ENCODE data around the gene ZNF584. TPM values are rescaled to one million over a fixed set of nuclear protein-coding genes. Genes with fewer than 3 reads are reported as not detected.

The ZNF584 gene
- total RNA-seq, 1 experiment from 2014 or later = 25.3 TPM

GRCh38 chr19:58381460-58382212, 26.8 kb upstream of the ZNF584 start:
- Histone ChIP-seq H3K9me3 (no peaks in the 10 kb centered on the region), H3K36me3 (peaks cover 3% of the 10 kb centered on the region; the same call in 1 of the 2 replicates), H3K4me3 (peak overlapping the region; percentile 93), H3K27me3 (no peaks in the 10 kb centered on the region)
- no peak for DNase-seq

GRCh38 chr19:58382997-58383603, 25.3 kb upstream of the ZNF584 start:
- no peak overlapping the region for H3K4me3 ChIP-seq
- DNase-seq = no peak

DNA sequence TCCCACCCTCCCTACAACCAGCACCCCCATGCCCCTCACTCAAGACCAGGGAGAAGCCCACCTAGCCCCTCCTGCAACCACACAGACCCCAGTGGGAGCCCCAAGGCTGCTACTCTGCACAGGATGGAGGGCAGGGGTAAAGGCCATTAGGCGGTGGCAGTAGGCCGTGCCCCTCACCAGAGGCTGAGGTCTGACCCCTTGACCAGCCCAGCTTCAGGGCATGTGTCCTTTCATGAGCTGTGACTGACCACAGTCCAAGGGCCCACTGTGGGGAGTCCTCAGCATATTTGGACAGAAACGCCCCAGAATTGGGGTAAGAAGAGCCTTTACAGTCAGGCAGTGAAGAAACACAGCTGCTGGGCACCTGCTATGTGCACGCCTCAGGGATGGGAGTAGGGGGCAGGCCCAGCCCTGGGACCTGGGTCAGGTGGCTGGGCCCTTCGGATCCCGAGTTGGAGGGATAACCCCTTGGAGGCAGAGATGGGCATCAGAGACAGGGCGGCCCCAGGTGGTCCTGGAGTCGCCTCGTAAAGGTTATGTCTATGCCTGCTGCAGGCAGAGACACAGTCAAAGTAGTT, 23.0 kb upstream of the ZNF584 start:
- no peaks in the 10 kb centered on the region for H3K27me3 ChIP-seq
- no peak for DNase-seq
- H3K9me3 ChIP-seq = no peaks in the 10 kb centered on the region
- H3K36me3 ChIP-seq = peaks cover 34% of the 10 kb centered on the region
- H3K4me3 ChIP-seq = peak overlapping the region; percentile 97

More at GRCh38 chr19:58382997-58383603, 25.3 kb upstream of the ZNF584 start:
- Histone ChIP-seq H3K36me3 (peaks cover 12% of the 10 kb centered on the region), H3K27me3 (no peaks in the 10 kb centered on the region), H3K9me3 (no peaks in the 10 kb centered on the region)

DNA sequence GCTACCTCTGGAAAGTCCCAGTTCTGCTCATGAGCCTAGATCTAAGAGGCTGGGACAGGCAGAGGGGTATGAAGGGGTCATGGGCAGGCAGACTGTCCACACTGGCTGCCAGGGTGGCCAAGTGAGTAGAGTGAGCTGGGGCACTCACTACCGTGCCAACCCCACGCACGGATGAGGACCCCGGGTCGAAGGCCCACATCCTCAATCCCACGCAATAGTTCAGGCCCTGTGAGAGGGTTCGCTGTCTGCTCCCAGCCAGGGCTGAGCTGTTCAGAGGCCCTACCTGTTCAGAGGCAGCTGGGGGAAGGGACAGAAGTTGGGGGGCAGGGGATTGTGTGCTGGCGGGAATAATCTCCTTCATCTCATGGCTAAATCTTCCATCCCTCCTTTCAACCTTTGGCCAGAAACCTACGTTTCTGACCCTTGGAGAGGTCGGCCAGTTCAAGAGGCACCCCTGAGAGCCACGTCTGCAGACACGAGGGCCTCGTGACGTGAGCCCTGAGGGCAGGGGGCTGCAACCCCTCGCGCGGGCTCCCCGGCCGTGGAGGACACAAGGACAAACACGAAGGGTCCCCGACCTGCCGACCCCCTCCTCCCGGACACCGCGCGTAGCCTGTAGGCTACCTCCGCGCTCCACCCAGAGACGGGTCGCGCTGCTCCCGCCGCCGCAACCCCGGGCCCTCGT, 22.4 kb upstream of the ZNF584 start:
- Histone ChIP-seq H3K27me3 (no peaks in the 10 kb centered on the region), H3K4me3 (peak overlapping the region; percentile 97), H3K9me3 (no peaks in the 10 kb centered on the region), H3K36me3 (peaks cover 40% of the 10 kb centered on the region)
- DNase-seq = no peak

- Histone ChIP-seq H3K4me3 (peak within 1 kb of the TSS; percentile 97), H3K36me3 (peaks cover 48% of the 10 kb centered on the region), H3K27me3 (no peaks in the 10 kb centered on the region), H3K9me3 (no peaks in the 10 kb centered on the region)
- peak; percentile 98 for DNase-seq
Observed at GRCh38 chr19:58386576-58387337, 21.7 kb upstream of the ZNF584 start, which contains the start of gene RPS5. Gene RPS5 (plus strand): TSS chr19:58387269. CDS start chr19:58388138, 869 bp downstream.

DNA sequence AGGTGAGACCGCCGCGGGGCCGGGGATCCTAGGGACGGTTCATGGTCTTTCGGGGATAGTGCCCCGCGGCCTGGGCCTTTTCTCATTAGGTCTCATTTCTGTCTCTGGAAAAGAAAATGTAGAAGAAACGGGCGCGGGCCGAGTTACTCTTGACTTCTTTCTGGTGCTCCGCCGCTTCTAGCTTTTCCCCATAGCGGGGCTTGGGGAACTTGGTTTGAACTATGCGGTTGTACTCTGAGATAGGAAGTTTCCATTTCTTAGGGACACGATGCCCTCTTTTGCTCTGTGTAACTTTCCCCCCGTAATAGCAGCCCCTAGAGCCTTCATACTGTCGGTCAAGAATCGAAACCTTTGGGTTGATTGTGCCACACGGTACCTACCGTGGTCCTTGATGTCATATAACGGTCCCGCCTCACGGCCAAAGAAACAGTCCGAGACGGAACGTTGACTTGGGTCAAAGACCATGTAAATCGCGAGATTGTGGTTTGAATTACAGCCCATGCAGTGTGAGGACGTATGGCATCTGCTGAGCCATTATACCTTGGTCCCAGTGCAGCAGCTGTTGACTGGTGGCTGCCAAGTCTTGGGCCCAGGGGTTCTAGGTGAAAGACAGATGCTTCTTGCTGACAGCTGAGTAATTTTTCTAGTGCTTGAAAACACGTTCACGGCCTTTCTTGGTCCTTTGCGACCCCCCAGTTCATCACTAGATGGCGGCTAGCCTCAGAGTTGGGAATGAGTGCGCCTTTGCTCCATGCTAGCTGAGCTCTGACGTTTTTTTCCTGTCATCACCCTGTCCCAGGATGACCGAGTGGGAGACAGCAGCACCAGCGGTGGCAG, 20.9 kb upstream of the ZNF584 start:
- DNase-seq = no peak
- Histone ChIP-seq H3K36me3 (peaks cover 56% of the 10 kb centered on the region), H3K27me3 (no peaks in the 10 kb centered on the region), H3K4me3 (peak overlapping the region; percentile 97), H3K9me3 (no peaks in the 10 kb centered on the region)

DNA sequence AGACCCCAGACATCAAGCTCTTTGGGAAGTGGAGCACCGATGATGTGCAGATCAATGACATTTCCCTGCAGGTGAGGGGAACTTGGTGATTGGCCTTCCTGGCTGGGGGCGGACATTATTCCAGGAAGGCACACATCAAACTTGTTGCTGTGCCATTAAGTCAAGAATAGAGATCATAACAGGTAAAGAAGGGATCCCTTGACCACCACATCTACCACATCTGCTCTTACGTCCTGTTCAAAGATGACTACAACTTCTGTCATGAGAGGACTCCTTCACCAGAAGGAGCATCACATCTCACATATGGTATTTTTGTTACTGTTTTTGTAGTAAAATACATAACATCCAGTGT, 20.3 kb upstream of the ZNF584 start:
- no peak for DNase-seq
- Histone ChIP-seq H3K4me3 (peak overlapping the region; percentile 97), H3K9me3 (no peaks in the 10 kb centered on the region), H3K36me3 (peaks cover 59% of the 10 kb centered on the region), H3K27me3 (no peaks in the 10 kb centered on the region)

- no peak for DNase-seq
- peaks cover 78% of the 10 kb centered on the region for H3K36me3 ChIP-seq
- H3K27me3 ChIP-seq = no peaks in the 10 kb centered on the region
- H3K9me3 ChIP-seq = no peaks in the 10 kb centered on the region
- no peak overlapping the region for H3K4me3 ChIP-seq
Observed at GRCh38 chr19:58392945-58393724, 15.3 kb upstream of the ZNF584 start.

GRCh38 chr19:58393725-58394033, 14.8 kb upstream of the ZNF584 start:
- no peaks in the 10 kb centered on the region for H3K9me3 ChIP-seq
- no peak for DNase-seq
- H3K4me3 ChIP-seq = no peak overlapping the region
- peaks cover 74% of the 10 kb centered on the region for H3K36me3 ChIP-seq
- no peaks in the 10 kb centered on the region for H3K27me3 ChIP-seq

- peaks cover 63% of the 10 kb centered on the region for H3K36me3 ChIP-seq
- no peak for DNase-seq
- no peak overlapping the region for H3K4me3 ChIP-seq
- no peaks in the 10 kb centered on the region for H3K27me3 ChIP-seq
- no peaks in the 10 kb centered on the region for H3K9me3 ChIP-seq
Observed at GRCh38 chr19:58394821-58395219, 13.6 kb upstream of the ZNF584 start.

DNA sequence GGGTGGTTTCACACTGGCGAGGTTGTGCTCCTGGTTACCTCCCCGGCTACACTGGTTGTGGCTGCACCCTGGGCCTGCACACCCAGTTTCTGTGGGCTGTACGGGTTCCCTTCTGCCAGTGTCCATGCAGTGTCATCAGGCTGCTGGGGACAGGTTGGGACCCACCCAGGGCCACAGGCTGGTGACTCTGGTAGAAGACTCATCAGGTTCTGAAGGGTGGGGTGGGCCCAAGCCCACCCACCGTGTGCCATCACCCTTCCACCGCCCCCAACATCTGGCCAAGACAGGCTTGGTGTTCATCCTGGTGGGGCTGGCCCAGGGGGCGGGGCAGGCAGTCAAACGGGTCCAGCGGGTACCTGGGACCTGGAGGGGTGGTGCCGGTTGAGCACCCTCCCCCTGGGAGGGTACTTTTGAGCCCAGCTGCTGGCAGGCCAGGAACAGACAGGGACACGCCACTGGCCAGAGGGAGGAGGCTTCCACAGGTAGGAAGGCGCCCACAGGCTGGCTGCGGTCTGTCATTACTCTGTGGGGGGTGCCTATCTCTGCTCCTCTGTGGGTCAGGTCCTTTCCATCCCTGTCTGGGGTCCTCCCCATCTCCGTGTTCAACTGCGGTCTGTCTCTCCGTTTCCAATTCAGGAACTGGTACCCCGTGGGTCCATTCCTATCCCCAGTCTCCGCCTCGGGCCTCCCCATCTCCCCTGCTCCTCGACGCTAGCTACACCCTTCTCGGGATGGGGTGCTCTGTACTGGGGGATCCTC, 13.1 kb upstream of the ZNF584 start, which contains the start of gene RNF225:
RNF225 (plus strand) TSS at position 437 of the 759 bp plus-strand sequence. CDS start 434 bp downstream, outside the sequence.
- peaks cover 57% of the 10 kb centered on the region for H3K36me3 ChIP-seq
- DNase-seq = no peak
- no peaks in the 10 kb centered on the region for H3K9me3 ChIP-seq
- H3K27me3 ChIP-seq = no peaks in the 10 kb centered on the region
- H3K4me3 ChIP-seq = no peak within 1 kb of the TSS

DNA sequence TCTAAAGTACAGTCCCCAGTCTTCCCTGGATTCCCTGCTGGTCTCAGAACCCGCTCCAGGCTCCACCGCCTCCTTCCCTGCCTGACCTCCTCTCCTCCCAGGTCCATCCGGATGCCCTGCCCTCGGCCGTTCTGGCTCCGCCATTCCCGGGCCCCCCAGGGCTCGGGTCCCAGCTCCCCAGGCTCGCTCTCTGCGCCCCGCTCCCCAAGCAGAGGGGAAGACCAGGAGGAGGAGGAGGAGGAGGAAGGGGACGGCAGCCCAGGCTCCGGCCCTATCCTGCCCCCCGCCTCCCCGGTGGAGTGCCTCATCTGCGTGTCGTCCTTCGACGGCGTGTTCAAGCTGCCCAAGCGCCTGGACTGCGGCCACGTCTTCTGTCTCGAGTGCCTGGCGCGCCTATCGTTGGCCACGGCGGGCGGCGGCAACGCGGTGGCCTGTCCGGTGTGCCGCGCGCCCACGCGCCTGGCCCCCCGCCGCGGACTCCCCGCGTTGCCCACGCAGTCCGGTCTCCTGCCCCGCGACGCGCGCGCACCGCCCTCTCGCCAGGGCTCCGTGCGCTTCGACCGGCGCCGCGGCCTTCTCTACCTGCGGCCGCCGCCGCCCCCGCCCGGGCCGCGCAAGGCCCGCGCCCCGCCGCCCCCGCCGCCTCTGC, 12.3 kb upstream of the ZNF584 start:
- no peak overlapping the region for H3K4me3 ChIP-seq
- peaks cover 50% of the 10 kb centered on the region for H3K36me3 ChIP-seq
- no peaks in the 10 kb centered on the region for H3K9me3 ChIP-seq
- no peaks in the 10 kb centered on the region for H3K27me3 ChIP-seq
- DNase-seq = no peak

DNA sequence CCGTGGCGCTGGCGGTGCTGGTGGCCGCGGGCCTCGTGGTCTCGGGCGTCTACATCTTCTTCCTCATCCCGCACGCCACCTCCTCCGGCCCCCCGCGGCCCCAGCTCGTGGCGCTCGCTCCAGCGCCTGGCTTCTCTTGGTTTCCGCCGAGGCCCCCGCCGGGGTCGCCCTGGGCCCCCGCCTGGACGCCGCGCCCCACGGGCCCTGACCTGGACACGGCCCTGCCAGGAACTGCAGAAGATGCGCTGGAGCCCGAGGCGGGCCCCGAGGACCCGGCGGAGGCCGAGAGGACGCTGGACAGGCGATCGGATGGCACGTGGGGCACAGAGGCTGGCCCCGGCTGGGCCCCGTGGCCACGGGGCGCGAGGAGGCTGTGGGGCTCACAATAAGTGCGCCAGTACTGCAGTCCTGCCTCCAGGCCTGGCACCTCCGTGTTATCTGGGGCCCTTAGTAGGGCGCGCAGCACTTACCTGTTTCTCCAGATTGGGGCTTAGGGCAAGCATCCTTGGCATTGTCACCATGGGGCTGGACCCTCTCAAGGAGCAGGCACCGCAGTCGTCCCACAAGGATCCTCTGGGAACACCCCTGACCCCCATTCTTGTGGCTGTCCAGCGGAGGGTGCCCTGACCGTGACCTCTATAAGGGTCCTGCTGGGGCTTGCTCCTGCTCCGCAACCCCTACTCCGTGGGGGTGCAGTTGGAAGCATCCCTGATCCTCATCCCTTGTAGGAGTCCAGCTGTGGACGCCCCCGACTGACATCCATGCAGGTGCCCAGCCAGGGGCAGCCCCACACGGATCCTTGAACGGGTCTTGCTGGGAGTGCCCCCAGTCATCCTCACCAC, 11.5 kb upstream of the ZNF584 start:
- no peaks in the 10 kb centered on the region for H3K27me3 ChIP-seq
- H3K4me3 ChIP-seq = no peak overlapping the region
- no peaks in the 10 kb centered on the region for H3K9me3 ChIP-seq
- H3K36me3 ChIP-seq = peaks cover 42% of the 10 kb centered on the region
- DNase-seq = no peak
